GM12872 (cell line): ENCODE measurements around the gene IFI44.

ENCODE experiments used
- TF ChIP-seq, protein P1 (sequence below): IDR thresholded peaks from 3 replicates; pipeline ENCODE4 v1.5.1; 2011; ENCODE audit warnings: low read depth, mild to moderate bottlenecking, low read length, moderate library complexity; ENCODE audit not compliant: insufficient read depth

IFI44 gene

DNA sequence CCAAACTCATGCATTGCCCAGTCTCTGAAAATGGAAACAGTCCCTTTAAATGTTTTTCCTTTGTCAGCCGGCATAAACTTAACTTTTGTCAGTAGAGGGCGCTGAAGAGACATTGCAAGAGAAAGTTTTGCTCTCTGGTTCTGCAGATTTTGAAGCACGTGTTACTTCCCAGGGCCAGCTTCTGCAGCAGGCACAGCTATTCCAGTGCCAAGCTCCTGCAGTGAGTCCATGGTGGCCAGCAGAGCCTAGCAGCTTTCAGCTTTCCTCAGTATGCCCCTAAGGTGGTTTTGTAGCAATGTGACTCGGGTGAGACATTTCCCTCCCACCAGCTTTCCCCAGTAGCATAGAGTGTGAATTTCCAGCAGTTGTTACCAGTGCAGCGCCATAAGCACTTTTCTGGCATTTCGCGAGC, 32.0 kb upstream of the IFI44 start:
- TF ChIP-seq, protein P1, sequence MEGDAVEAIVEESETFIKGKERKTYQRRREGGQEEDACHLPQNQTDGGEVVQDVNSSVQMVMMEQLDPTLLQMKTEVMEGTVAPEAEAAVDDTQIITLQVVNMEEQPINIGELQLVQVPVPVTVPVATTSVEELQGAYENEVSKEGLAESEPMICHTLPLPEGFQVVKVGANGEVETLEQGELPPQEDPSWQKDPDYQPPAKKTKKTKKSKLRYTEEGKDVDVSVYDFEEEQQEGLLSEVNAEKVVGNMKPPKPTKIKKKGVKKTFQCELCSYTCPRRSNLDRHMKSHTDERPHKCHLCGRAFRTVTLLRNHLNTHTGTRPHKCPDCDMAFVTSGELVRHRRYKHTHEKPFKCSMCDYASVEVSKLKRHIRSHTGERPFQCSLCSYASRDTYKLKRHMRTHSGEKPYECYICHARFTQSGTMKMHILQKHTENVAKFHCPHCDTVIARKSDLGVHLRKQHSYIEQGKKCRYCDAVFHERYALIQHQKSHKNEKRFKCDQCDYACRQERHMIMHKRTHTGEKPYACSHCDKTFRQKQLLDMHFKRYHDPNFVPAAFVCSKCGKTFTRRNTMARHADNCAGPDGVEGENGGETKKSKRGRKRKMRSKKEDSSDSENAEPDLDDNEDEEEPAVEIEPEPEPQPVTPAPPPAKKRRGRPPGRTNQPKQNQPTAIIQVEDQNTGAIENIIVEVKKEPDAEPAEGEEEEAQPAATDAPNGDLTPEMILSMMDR, result peak; percentile 84

GRCh38 chr1:78619032-78619431, 30.6 kb upstream of the IFI44 start:
- TF ChIP-seq, protein P1, result no peak

DNA sequence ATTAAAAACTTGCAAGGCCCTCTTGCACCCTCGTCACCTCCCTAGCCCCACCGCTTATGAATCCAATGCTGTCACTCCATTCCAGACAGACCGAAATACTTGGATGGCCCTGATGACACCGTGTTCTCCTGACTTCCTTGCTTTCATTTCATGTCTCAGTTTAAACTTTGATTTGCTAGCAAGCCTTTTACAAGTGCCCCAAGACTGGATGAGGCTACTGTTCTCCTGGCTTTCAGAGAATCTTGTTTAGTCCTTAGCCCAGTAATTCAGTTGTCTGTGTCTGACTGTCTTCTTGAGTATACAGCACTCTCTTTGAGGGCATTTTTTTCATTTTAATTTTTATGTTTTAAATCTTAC, 30.2 kb upstream of the IFI44 start:
- TF ChIP-seq, protein P1, result no peak

DNA sequence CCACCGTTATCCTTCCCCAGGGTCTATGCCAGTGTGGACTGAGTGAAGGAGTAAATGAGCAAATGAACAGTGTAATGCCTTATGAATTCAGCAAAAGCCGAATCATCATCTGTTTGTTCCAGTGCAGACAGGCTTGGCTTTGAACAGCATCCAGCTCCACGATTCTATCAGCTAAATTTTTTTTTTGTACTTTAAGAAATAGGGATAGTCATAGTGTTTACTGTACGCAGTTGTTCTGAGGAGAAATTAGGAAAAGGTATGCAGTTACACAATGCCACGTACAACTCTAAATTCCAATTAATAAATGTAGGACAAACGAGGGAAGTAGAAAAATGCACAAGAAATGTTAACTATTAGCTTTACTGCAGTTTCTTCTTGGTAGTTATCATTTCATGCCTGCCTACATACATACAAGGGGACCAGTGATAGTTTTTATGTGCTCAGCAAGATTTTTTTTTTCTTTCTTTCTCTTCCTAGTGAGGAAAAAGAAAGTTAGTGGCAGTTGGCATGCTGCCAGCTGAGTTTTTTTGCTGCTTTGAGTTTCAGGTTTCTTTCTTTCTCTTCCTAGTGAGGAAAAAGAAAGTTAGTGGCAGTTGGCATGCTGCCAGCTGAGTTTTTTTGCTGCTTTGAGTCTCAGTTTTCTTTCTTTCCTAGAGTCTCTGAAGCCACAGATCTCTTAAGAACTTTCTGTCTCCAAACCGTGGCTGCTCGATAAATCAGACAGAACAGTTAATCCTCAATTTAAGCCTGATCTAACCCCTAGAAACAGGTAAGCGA, 29.6 kb upstream of the IFI44 start, which contains the start of gene IFI44L:
Gene IFI44L, plus strand, starts transcription at position 646 of the 777 bp plus-strand sequence. CDS start 7,468 bp downstream, outside the sequence.
- TF ChIP-seq, protein P1, result no peak

GRCh38 chr1:78620666-78621065, 29.0 kb upstream of the IFI44 start:
- TF ChIP-seq, protein P1, result no peak

GRCh38 chr1:78622548-78622947, 27.1 kb upstream of the IFI44 start:
- TF ChIP-seq, protein P1, result no peak

GRCh38 chr1:78624035-78624434, 25.6 kb upstream of the IFI44 start:
- TF ChIP-seq, protein P1, result no peak

GRCh38 chr1:78627321-78627720, 22.3 kb upstream of the IFI44 start:
- TF ChIP-seq, protein P1, result no peak
